Measurements from ENCODE around the gene KLK7. TPM values are rescaled to one million over a fixed set of nuclear protein-coding genes. Genes with fewer than 3 reads are reported as not detected.

Gene KLK7
- total and polyA plus RNA-seq, 2 donors (not counting 3 experiments of a cell fraction or from before 2014, with no cell fraction given): not detected

DNA sequence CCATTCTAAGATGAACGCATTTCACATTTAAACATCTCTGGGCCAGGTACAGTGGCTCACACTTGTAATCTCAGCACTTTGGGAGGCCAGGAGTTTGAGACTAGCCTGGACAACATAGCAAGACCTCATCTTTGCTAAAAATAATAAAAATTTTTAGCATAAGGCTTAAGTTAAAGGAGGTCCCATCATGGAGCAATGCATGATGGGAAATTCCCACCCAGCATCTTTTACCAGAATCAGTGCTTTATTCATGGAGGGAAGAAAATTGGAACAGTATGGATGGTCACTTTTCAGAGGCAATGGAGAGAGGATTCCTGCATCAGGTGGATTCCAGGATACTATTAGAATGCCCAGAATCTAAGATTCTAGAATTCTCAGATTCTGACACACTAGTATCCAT, 21.5 kb upstream of the KLK7 start:
- Histone ChIP-seq H3K36me3 (ENCODE audit: control insufficient read depth in 2 of 2, extremely low read depth in 1 of 2, insufficient read depth in 2 of 2, low read length in 2 of 2) (no peaks in the 10 kb centered on the region), H3K27me3 (ENCODE audit: control insufficient read depth in 2 of 2, insufficient read depth in 2 of 2, low read length in 2 of 2) (no peaks in the 10 kb centered on the region), H3K79me2 (ENCODE audit: control insufficient read depth, insufficient read depth, low read length) (no peaks in the 10 kb centered on the region), H3K9ac (replicated peaks; ENCODE audit: extremely low read depth, insufficient read depth, low read length) (no peak overlapping the region), H2AFZ (ENCODE audit: low read depth, low read length) (no peak overlapping the region), H3K27ac (ENCODE audit: insufficient read depth, low read depth, low read length) (no peak overlapping the region), H3K9me3 (replicated peaks; ENCODE audit: control insufficient read depth, insufficient read depth, low read length) (no peaks in the 10 kb centered on the region), H3K4me1 (ENCODE audit: control insufficient read depth, extremely low read depth, insufficient read depth, low read length) (no peaks in the 10 kb centered on the region), H3K4me3 (replicated peaks in 1 of 3; ENCODE audit: insufficient read depth in 1 of 3, low read depth in 1 of 3, low read length in 3 of 3) (no peak overlapping the region), H3K9me1 (replicated peaks; ENCODE audit: control insufficient read depth, extremely low read depth, insufficient read depth, low read length) (no peaks in the 10 kb centered on the region), H3K4me2 (ENCODE audit: insufficient read depth, low read length) (no peak overlapping the region), H4K20me1 (replicated peaks; ENCODE audit: control insufficient read depth, extremely low read depth, insufficient read depth, low read length) (no peaks in the 10 kb centered on the region)
- dilution Hi-C loops (cut with MboI; ENCODE audit: extremely low pct_ligation_motif_present, low sequenced_read_pairs) (no loop called here), intact Hi-C loops (cut with micrococcal nuclease) (no loop called here)
- ChIA-PET POLR2A (no interaction called here), CTCF (no interaction called here)
- DNase-seq (ENCODE audit: low read depth, low spot score) (no peak), FAIRE-seq (no peak)
- no TSS peak for BruUV-seq (replicated peaks)
- TF ChIP-seq, protein P1, sequence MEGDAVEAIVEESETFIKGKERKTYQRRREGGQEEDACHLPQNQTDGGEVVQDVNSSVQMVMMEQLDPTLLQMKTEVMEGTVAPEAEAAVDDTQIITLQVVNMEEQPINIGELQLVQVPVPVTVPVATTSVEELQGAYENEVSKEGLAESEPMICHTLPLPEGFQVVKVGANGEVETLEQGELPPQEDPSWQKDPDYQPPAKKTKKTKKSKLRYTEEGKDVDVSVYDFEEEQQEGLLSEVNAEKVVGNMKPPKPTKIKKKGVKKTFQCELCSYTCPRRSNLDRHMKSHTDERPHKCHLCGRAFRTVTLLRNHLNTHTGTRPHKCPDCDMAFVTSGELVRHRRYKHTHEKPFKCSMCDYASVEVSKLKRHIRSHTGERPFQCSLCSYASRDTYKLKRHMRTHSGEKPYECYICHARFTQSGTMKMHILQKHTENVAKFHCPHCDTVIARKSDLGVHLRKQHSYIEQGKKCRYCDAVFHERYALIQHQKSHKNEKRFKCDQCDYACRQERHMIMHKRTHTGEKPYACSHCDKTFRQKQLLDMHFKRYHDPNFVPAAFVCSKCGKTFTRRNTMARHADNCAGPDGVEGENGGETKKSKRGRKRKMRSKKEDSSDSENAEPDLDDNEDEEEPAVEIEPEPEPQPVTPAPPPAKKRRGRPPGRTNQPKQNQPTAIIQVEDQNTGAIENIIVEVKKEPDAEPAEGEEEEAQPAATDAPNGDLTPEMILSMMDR (IDR thresholded peaks at IDR 0.05; ENCODE audit: extremely low read depth in 1 of 2, insufficient read depth in 1 of 2, low read depth in 1 of 2, low read length in 2 of 2): no peak
- TF ChIP-seq JUN (IDR thresholded peaks at IDR 0.05; ENCODE audit: borderline replicate concordance, insufficient read depth, insufficient read length, low read depth): no peak
- TF ChIP-seq POLR2AphosphoS5 (IDR thresholded peaks at IDR 0.05; ENCODE audit: insufficient read depth, low read depth, low read length): no peak
- no peak for TF ChIP-seq FOS (IDR thresholded peaks at IDR 0.05; ENCODE audit: borderline replicate concordance, insufficient read depth, low read length)
- no peak for TF ChIP-seq GATA2 (IDR thresholded peaks at IDR 0.05; ENCODE audit: insufficient read depth, insufficient read length, low read depth, low read length)
- no peak for TF ChIP-seq EZH2 (IDR thresholded peaks at IDR 0.05; ENCODE audit: borderline replicate concordance, low read depth, low read length, severe bottlenecking)
- TF ChIP-seq, protein P2, sequence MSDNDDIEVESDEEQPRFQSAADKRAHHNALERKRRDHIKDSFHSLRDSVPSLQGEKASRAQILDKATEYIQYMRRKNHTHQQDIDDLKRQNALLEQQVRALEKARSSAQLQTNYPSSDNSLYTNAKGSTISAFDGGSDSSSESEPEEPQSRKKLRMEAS (IDR thresholded peaks at IDR 0.05; ENCODE audit: insufficient read depth, insufficient read length): no peak
- TF ChIP-seq POLR2A (IDR thresholded peaks at IDR 0.05; ENCODE audit: low read depth, low read length): no peak
- no peak for TF ChIP-seq MYC (IDR thresholded peaks at IDR 0.05; ENCODE audit: low read depth, low read length)

Data from endothelial cell of umbilical vein (primary cell).